Keratinocyte (primary cell): ENCODE data around the gene CCNY. TPM values are rescaled to one million over a fixed set of nuclear protein-coding genes. Genes with fewer than 3 reads are reported as not detected.

Source experiments
- DNase-seq: peaks from one replicate; pipeline ENCODE4 v3.0.0-alpha.2; 2011; ENCODE audit warnings: low read depth, missing footprints, low spot score
- FAIRE-seq: peaks from 2 replicates; lab custom pipeline; 2011; peaks lifted over from hg19 to GRCh38; lab: Jason Lieb, UNC
- H2AFZ ChIP-seq: 2 replicates; pipeline ENCODE4 v1.6.0; 2012; ENCODE audit warnings: low read length, control low read depth, inconsistent platforms; ENCODE audit not compliant: control insufficient read depth
- H3K27ac ChIP-seq: 2 replicates; pipeline ENCODE4 v1.5.1; 2011; ENCODE audit warnings: low read length; ENCODE audit not compliant: control insufficient read depth, insufficient read depth
- H3K27me3 ChIP-seq: 3 replicates; pipeline ENCODE4 v1.6.0; 2011; ENCODE audit warnings: low read length; ENCODE audit not compliant: control insufficient read depth, insufficient read depth; ENCODE audit errors: extremely low read depth
- H3K36me3 ChIP-seq, 2 experiments: 2 replicates in 1 of 2; 3 replicates in 1 of 2; pipeline ENCODE4 v1.5.1; 2011; ENCODE audit warnings: low read length in 2 of 2, mild to moderate bottlenecking in 1 of 2; ENCODE audit not compliant: control insufficient read depth in 2 of 2, insufficient read depth in 2 of 2; ENCODE audit errors: extremely low read depth in 1 of 2
- H3K4me1 ChIP-seq: 3 replicates; pipeline ENCODE4 v1.5.1; 2011; ENCODE audit warnings: low read length; ENCODE audit not compliant: control insufficient read depth, insufficient read depth; ENCODE audit errors: extremely low read depth
- H3K4me2 ChIP-seq: 3 replicates; pipeline ENCODE4 v1.6.0; 2011; ENCODE audit warnings: low read depth, low read length; ENCODE audit not compliant: control insufficient read depth, insufficient read depth; ENCODE audit errors: extremely low read depth
- H3K4me3 ChIP-seq, 3 experiments: fragments of 200-600 bp in 1 of 3; sonication (generic) in 1 of 3; 2 replicates in 2 of 3; 3 replicates in 1 of 3; pipeline ENCODE4 v1.5.1; 2011 to 2016; ENCODE audit warnings: low read length in 3 of 3, mild to moderate bottlenecking in 3 of 3, control low read depth in 2 of 3, inconsistent platforms in 1 of 3, low read depth in 1 of 3, mixed read lengths in 1 of 3, mixed run types in 1 of 3, moderate library complexity in 1 of 3; ENCODE audit not compliant: control insufficient read depth in 2 of 3, insufficient read depth in 2 of 3; ENCODE audit errors: extremely low read depth in 1 of 3
- H3K79me2 ChIP-seq: 2 replicates; pipeline ENCODE4 v1.6.0; 2012; ENCODE audit warnings: low read length; ENCODE audit not compliant: control insufficient read depth, insufficient read depth
- H3K9ac ChIP-seq: 3 replicates; pipeline ENCODE4 v1.6.0; 2011; ENCODE audit warnings: low read length; ENCODE audit not compliant: control insufficient read depth, insufficient read depth; ENCODE audit errors: extremely low read depth
- H3K9me1 ChIP-seq: 3 replicates; pipeline ENCODE4 v1.6.0; 2011; ENCODE audit warnings: low read length; ENCODE audit not compliant: control insufficient read depth, insufficient read depth; ENCODE audit errors: extremely low read depth
- H3K9me3 ChIP-seq: 2 replicates; pipeline ENCODE4 v1.5.1; 2012; ENCODE audit warnings: low read depth, low read length; ENCODE audit not compliant: control insufficient read depth
- H4K20me1 ChIP-seq: 3 replicates; pipeline ENCODE4 v1.6.0; 2011; ENCODE audit warnings: low read length; ENCODE audit not compliant: control insufficient read depth, insufficient read depth; ENCODE audit errors: extremely low read depth
- EZH2 ChIP-seq: IDR thresholded peaks from one replicate; pipeline ENCODE4 v1.6.1; 2012; ENCODE audit warnings: inconsistent platforms, mild to moderate bottlenecking, low read length, moderate library complexity
- dilution Hi-C: fragments of 300-500 bp; cut with MboI; formaldehyde crosslinking; loops from one replicate; pipeline ENCODE4 v1.7.0; 2020; ENCODE audit warnings: low sequenced_read_pairs; ENCODE audit not compliant: extremely low pct_ligation_motif_present
- polyA plus RNA-seq, 5 experiments: library from polyadenylated mRNA; depleted of rRNA in 3 of 5; stranded (reverse) in 3 of 5; stranded (forward) in 1 of 5; unstranded in 1 of 5; fragments of >200 nt; gene quantifications; 1 replicate in 1 of 5; 2 replicates in 3 of 5; 3 replicates in 1 of 5; pipeline versions ENCODE4 v1.2.1 to v1.2.3, GENCODE V29; 2011 to 2012; ENCODE audit warnings: missing spikeins in 2 of 5, low read depth in 1 of 5, low replicate concordance in 1 of 5
- TF ChIP-seq, protein P1 (sequence below), 3 experiments: IDR thresholded peaks in 1 of 3; conservative IDR thresholded peaks in 1 of 3; optimal IDR thresholded peaks in 1 of 3; 2 replicates in 2 of 3; 3 replicates in 1 of 3; pipeline versions ENCODE3 to v1.5.1; 2011; ENCODE audit warnings: low read length in 3 of 3, mild to moderate bottlenecking in 3 of 3, moderate library complexity in 2 of 3, control low read depth in 1 of 3, inconsistent platforms in 1 of 3; ENCODE audit not compliant: insufficient read depth in 2 of 3; ENCODE audit errors: extremely low read depth in 1 of 3

The CCNY gene
- polyA plus RNA-seq, 1 donor (not counting 4 experiments of a cell fraction or from before 2014, with no cell fraction given): 58.9 TPM

DNA sequence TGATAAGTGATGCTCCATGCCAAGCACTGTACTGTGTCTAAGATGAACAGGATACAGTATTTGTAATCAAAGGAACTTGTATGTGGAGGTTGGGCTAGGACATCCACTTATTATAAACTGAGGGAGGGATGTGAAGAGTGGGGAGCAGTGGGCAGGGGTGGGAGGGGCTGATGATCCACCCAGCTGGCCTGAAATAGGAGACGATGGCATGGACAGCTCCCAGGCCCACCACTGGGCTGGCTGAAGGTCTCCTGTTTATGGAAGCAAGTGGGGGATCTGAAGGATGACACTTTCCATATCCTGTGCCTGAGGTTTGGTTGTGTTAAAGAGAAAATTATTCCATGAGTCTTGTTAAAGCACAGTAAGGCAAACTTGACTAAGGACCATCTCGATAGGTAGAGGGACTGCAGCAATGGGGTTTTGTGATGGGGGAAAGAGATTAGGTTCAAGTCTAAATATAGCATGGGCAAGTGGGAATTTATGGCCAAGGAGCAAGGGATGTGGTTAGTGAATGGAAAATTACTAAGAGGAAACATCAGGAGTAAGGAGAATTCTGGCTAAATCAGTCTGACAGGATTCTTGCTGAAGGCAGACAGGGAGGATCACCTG, 124.6 kb downstream of the CCNY start:
- Histone ChIP-seq H3K4me3 (no peak overlapping the region), H3K9ac (no peak overlapping the region), H4K20me1 (peaks cover 17% of the 10 kb centered on the region), H3K36me3 (no peaks in the 10 kb centered on the region), H3K4me1 (peaks cover 8% of the 10 kb centered on the region), H2AFZ (no peak overlapping the region), H3K27me3 (no peaks in the 10 kb centered on the region), H3K27ac (no peak overlapping the region), H3K9me3 (no peaks in the 10 kb centered on the region), H3K4me2 (no peak overlapping the region), H3K9me1 (peaks cover 3% of the 10 kb centered on the region), H3K79me2 (peaks cover 73% of the 10 kb centered on the region)
- TF ChIP-seq, protein P1, sequence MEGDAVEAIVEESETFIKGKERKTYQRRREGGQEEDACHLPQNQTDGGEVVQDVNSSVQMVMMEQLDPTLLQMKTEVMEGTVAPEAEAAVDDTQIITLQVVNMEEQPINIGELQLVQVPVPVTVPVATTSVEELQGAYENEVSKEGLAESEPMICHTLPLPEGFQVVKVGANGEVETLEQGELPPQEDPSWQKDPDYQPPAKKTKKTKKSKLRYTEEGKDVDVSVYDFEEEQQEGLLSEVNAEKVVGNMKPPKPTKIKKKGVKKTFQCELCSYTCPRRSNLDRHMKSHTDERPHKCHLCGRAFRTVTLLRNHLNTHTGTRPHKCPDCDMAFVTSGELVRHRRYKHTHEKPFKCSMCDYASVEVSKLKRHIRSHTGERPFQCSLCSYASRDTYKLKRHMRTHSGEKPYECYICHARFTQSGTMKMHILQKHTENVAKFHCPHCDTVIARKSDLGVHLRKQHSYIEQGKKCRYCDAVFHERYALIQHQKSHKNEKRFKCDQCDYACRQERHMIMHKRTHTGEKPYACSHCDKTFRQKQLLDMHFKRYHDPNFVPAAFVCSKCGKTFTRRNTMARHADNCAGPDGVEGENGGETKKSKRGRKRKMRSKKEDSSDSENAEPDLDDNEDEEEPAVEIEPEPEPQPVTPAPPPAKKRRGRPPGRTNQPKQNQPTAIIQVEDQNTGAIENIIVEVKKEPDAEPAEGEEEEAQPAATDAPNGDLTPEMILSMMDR (optimal IDR thresholded peaks at IDR 0.05 in 1 of 3, IDR thresholded peaks at IDR 0.05 in 1 of 3, conservative IDR thresholded peaks at IDR 0.05 in 1 of 3; ENCODE audit: extremely low read depth in 1 of 3, insufficient read depth in 2 of 3, low read length in 3 of 3): no peak
- TF ChIP-seq EZH2: no peak
- no peak for FAIRE-seq
- no peak for DNase-seq
- dilution Hi-C loops: no loop called here

DNA sequence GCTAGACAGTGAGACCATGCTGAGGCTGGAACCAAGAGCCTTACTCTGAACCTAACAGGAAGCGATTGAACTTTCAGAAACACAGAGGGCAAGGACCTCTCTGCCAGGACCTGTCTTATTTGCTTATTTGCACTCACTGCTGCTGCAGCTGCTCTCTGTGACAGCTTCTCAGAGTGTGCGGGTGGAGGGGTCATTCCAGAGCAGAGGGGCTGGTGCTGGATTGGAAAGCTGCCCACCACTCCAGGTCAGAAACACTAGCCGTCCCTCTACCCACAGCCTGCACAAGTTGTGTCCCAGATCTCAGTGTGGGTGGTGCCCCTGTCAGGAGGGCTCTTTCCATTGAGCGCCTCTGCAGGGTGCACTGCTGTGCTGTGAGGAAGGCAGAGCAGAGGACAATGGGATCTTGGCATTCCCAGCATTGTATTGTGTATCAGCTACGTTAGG, 126.2 kb downstream of the CCNY start:
- dilution Hi-C loops: no loop called here
- Histone ChIP-seq H3K79me2 (peaks cover 73% of the 10 kb centered on the region), H3K27me3 (no peaks in the 10 kb centered on the region), H2AFZ (no peak overlapping the region), H3K9me3 (no peaks in the 10 kb centered on the region), H3K4me3 (no peak overlapping the region), H3K9me1 (no peaks in the 10 kb centered on the region), H3K4me1 (peaks cover 8% of the 10 kb centered on the region), H3K27ac (no peak overlapping the region), H3K9ac (no peak overlapping the region), H3K4me2 (no peak overlapping the region), H3K36me3 (no peaks in the 10 kb centered on the region), H4K20me1 (peaks cover 21% of the 10 kb centered on the region)
- DNase-seq (no peak), FAIRE-seq (no peak)
- no peak for TF ChIP-seq EZH2
- TF ChIP-seq, protein P1 (optimal IDR thresholded peaks at IDR 0.05 in 1 of 3, IDR thresholded peaks at IDR 0.05 in 1 of 3, conservative IDR thresholded peaks at IDR 0.05 in 1 of 3; ENCODE audit: extremely low read depth in 1 of 3, insufficient read depth in 2 of 3, low read length in 3 of 3): no peak
